GM19467 (cell line): ENCODE data around the gene PER2.

Experiments
- ATAC-seq: cut with Tn5 transposase; IDR thresholded peaks from one replicate; pipeline ENCODE4 v1.9.1; 2021; ENCODE audit warnings: mild to moderate bottlenecking, moderate library complexity; ENCODE audit not compliant: unreplicated experiment

Gene PER2

DNA sequence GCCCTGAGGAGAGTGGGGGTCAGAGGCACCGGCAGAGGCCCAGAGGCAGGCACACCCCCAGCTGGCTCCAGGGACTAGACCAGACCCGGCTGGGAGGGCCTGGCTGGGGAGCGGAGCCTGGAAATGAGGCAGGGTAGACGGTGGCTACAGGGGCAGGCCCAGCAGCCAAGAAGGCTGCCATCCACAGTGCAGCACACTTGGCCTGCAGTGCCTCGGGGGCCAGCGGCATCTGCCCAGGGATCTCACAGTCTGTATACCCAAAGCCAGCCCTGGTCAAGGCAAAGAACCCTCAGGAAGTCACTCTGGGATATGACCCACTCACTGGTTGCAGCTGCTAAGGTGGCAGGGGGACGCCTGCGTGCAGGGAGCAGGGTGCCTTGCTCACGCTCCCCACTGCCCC, 17.8 kb downstream of the PER2 start:
- no peak for ATAC-seq

DNA sequence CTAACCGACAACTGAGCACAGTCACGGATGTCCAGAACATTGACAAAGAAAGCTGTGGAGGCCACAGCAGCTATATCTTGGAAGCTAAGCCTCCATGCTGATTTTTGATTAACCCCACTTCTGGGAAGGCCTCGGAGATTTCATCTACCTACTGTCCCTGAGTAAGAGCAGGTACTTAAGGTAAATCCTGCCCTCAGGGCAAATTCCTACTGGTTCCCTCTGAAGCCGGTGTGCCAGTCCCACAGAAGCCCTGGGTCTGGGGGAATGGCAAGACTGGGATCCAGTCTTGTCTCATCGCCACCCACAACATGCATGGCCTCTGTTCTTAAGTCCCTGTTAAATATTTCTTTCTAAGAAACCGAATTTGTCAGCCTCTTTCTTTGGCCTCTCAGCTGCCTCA, 18.7 kb downstream of the PER2 start:
- no peak for ATAC-seq

DNA sequence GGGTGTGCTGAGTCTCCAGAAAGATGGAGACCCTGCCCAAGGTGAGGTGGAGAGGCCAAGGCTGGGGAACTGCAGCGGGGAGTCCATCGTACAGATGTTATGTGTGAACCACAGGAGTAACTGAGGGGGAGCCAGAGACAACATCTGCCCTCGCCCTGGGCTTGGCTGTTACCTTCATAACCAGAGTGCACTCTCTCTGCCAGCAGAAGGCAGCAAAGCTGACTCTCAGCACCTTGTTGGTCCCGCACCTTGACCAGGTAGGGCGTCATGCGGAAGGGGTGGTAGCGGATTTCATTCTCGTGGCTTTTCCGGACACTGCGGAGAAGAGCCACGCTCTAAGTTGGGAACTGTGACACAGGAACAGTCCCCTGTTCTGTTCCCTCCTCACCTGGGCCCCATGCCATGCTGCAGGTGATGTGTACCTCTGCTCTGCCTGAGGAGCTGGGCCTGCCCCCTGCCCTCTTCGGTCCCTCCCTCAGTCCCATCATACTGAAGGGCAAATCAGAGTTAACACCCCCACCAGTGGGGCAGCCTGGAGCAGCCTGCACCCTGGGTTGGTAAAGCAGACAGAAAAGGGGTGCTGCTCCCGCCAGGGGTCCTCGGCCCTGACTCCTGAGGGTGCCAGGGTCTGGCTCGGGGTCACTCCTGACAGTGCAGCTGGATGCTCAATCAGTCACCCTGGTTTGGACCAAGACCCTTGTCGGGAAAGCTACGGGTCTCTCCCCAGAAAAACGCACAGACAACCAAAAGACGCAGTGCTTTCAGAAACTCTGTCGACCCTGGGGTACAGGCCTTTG, 20.3 kb downstream of the PER2 start:
- ATAC-seq: no peak

DNA sequence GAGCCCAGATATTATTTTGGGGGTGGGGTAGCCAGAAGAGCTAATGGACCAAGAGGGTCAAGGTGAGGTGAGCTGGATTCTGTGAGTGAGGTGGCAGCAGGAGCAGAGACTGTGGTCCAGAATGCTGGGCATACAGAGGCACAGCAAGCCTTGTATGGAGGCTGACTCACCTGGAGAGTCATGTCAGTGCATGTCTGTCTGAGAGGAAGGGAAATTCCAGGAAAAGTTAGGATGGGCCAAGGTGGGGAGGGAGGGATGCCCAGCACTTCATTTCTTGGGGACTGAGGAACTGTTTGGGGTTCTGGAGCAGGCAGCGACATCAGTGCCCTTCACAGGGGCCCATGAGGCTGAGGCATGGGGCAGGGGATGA, 21.1 kb downstream of the PER2 start:
- no peak for ATAC-seq

DNA sequence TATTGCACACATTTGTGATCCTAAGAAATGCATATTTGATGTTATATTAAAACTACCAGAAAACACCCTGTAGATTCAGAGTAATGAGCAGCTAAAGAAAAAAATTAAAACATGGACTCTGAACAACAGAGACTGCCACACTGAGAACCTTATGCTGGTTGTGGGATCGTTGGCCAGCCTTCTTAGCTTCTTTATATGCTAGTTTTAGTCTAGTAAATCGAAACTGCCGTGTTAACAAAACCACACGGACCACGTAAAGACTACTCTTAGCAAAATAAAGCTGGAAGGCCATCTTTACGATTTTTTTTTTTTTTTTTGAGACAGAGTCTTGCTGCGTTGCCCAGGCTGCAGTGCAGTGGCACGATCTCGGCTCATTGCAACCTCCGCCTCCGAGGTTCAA, 22.8 kb downstream of the PER2 start:
- no peak for ATAC-seq

DNA sequence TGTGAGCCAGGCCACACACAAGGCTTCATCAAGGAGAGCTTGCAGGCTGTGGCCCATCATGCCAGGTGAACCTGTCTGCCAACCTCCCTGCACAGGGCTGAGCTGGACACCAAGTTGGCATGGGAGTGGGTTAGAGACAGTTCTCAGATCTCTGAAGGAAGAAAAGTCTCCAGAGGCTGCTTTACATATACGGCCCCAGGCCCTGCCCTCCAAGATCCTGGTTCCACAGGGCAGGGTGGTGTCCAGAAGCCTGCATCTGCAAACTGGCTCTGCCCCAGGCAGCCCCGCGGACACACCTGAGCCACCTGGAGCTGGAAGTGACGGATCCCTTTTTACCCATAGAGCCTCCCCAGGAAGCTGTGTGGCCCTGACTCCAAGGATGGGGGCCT, 24.3 kb downstream of the PER2 start:
- no peak for ATAC-seq

DNA sequence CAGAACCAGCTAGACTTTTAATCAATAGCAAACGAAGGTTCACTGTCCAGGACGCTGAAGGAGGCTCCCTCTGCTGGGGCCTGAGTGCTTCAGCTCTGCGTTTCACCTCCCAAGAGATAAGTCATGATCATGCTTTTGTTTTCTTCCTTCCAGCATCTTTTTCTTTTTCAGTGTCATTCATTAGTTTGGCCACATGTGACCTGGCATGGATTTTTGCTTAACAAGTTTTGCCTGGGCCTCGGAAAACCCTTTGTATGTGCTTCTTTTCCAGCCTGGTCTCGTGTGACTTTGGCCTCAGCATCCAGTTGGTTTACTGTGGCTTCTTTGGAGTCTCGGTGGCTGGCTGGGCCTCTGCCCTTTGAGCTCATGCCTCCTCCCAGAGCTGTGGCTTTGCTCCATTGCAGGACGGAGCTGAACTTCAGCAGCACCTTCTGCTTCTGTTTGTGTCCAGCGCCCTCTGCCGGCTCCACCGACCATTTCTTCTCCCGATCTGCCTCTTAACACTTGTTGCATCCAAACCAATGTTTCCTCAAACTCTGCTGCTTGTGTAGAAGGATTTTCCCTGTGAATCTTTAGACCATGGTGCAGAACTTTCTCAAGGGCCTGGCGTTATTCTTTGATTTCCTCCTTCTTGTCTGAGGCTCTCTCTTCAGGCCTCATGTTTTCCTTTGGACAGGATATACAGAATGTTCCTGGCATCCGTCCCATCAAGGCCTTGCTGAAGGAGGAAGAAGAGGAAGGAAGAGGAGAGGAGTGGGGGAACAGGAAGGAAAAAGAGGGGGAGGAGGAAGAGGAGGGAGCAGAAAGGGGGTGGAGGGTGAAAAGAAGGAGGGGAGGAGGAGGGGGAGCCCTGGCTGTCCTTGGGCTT, 25.0 kb downstream of the PER2 start:
- no peak for ATAC-seq

DNA sequence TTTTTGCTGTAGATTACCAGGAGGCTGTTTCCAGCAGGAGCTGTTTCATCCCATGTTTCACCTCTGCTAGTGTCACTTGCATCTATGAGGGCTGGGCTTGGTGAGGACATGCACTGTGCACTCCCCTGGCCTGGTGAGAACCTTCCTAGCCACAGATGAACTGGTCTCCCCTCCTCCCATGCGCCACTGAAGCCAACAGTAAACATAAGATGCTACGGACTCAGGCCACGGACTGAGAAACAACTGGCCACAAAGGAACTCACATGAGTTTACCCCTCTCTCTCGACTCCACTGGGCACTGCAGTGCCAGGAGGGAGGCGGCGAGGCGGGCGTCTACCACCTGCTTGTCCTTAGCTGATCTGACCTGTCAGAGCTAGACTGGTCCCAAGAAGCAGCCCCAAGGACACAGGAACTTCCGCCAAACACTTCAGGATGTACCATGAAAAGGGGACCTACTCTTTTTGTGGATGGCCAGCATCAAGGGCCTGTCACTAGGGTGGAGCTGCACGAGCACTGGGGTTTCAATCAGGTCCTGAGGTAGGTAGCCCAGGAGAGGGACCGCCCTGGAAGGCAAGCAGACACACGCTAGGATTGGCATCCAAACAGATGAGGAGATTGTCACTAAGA, 25.8 kb downstream of the PER2 start:
- ATAC-seq: no peak

DNA sequence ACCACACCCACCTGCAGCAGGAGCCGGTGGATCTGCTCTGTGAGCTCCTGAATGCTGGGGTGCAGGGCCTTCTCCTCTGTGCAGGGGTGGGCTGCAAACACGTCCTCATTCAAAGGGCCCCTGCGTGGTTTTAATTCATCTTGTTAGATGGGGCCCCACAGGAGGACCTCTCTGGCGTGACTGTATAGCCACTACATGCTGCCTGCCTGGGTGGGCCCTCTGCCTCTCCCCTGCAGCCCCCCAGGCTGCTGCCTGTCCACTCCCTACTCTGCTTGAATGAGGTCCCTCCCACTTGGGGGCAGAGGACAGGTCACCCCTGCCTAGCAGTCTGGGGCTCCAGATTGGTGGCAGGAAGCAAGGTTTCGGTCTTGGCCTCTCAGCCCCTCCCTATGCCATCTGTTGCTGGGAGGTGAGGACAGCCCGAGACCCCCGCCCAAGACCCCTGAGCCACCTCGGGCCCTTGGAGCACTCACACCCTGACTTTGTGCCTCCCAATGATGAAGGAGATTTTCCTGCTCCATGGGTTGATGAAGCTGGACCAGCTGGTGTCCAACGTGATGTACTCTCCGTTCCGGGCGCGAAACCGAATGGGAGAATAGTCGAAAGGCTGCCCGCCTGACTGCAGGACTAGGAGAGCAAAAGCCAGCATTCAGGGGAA, 26.6 kb downstream of the PER2 start:
- ATAC-seq: no peak

DNA sequence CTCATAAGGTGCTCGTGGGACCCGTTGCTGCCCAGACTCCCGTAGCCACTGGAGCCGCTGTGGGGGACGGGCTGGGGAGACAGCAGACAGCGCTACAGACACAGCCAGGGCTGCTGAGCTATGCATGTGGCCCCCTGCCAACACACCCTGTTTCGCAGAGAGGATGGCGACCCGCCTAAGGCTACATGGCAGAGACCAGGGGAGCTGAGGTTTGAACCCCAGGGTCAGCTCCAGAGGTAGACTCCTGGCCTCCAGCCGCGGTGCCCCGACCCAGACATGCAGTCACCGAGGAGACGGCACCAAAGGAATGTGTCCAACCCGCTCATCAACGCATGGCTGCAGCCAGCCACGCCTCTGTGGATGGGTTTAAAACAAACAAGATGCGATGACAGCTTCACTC, 27.5 kb downstream of the PER2 start:
- no peak for ATAC-seq

DNA sequence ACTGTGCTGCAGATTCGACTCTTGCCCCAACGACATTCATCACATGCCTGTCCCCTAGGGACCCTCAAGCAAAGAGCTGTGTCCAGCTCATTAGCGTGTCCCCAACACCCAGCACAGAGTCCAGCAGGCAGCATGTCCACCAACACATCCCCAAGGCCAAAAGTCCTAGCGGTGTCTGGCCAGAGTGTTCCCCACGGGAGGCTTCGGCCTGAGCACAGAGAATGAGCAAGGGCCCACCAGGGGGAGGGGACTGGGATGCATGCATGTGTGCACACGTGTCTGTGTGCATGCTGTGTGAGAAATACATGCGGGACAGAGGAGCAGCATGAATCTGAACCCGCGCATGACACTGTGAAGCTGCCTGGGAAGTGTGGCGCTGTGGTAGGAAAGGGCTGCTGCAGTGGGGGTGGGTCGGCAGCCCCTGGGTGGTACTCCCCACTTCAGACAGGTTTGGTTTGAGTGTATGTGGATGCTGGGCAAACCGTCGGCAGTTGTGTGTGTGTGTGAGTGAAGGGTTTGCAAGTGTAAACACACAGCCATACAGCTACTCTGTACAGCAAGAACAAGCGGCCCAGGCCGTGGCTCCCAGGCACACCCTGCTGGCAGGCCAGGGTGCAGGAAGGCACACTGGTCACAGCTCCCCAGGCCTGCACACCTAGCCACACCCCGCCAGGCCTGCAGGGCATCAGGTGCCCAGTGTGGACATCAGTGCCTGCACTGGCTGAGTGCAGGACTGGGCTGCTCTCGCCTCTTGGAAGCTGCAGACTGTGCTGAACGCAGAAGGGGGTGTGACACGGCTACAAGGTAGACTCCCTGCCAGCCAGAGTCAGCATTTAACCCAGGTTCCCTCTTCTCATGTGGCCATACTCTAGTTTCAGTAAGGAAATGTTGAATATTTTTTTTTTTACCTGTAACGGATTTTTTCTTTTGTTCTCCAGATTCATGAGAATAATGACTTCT, 29.1 kb downstream of the PER2 start:
- no peak for ATAC-seq

DNA sequence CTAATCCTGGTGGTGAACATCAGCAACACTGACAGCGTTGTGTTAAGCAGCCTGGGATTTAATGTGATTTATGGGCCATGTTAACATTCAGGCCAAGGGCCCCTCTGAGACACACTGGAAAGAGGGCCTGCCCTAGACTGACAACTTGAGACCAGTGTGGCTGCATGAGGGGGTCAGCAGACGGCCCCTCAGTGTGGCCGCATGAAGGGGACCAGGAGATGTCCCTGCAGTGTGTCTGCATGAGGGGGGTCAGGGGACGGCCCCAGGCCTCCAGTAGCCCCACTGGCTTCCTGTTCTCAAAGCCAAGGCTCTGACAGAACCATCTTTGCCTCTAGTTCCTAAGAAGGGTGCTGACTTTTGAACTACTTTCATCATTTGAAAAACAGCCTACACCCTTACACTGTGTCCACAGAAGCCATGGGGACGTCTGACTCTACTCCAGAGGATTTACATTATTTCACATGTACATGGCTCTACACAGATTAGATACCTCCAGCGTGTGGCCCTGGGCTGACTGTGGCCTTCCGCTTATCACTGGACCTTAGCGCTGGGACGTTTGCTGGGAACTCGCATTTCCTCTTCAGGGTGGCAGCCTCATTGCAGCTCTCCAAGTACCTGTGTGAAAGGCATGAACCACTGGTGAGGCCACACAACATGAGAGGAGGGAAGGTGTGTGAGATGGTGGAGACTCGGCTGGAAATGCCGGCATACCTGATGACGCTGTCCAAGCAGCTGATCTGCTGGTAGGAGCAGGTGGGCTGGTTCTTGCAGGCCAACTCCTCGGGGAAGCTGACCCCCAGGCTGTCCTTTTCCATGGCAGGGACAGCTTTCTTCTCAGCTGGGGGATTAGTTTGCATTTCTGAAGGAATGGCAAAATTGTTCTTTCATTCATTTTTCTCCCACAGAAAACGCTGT, 30.4 kb downstream of the PER2 start:
- ATAC-seq: no peak

DNA sequence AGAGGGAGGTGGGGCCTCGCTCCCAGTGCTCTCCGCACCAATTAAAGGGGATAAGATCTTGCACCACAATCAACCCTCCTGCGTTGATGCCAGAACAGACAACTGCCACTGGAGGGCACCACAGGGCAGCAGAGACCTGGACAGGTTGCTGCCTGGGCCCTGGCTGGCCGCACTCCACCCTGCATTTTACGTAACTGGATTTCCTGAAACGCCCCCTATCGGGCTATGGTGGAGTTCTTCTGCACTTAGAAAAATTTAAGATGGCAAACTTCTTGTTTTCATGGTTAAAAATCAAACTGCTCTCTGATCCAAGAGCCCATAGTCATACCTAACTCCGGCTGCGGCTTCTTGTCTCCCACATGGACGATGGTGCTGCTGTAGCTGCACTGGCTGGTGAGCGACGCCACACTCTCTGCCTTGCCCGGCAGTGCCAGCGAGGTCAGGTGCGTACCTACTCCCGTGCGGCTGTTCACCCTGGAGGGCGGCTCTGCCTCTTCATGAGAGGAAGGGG, 31.8 kb downstream of the PER2 start:
- ATAC-seq: no peak

DNA sequence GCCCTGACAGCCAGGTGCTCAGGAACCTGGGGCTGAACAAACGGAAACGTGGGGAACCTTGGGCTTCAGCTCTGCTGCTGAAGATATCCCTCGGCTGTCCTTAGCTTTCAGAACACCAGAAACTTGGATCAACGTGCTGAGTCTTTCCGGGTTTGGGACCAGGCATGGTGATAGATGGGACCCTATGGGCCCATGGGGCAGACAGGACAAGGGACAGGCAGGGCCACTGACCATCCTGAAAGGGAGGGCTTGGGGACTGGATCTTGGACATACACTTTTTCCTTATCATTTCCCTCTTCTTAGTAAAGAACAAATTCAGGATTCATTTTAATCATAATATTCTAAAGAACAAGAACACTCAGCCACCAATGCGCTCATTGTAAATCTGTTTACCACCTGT, 32.3 kb downstream of the PER2 start:
- ATAC-seq: no peak

DNA sequence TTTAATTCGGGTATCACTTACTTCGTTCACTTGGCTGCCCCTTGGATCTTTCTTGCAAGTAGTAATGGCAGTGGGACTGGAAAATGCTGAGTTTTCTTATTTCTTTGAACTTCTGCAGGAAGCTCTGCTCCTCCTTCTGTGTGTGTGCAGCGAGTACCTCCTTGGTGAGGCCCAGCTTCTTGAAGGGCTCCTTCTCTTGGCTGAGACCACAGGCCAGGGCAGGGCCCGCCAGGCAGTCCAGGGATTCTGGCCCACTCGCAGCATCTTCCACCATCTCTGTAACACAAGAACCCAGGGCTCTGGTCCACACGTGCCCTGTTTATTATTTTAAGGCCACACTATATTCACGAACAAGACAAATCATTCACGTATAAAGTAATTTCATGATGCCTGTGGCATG, 32.8 kb downstream of the PER2 start:
- ATAC-seq: no peak

DNA sequence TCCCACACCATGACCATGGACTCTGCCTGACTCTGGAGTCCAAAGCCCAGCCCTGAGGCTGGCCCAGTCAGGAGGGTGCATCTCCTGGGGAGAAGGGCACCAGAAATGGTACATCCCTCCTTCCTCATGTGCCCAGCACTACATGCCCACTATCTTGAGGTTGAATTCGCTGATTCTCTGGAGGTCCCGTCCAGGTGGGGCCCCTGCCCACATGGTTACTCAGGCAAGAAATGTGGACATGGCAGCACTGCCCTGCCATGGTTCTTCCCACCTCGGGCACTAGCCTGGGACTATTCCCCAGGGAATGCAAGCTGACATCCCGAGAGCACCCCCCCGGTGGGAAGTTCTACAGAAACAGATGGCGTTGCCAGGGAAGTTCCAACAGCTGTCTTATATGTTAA, 33.3 kb downstream of the PER2 start:
- ATAC-seq: no peak

DNA sequence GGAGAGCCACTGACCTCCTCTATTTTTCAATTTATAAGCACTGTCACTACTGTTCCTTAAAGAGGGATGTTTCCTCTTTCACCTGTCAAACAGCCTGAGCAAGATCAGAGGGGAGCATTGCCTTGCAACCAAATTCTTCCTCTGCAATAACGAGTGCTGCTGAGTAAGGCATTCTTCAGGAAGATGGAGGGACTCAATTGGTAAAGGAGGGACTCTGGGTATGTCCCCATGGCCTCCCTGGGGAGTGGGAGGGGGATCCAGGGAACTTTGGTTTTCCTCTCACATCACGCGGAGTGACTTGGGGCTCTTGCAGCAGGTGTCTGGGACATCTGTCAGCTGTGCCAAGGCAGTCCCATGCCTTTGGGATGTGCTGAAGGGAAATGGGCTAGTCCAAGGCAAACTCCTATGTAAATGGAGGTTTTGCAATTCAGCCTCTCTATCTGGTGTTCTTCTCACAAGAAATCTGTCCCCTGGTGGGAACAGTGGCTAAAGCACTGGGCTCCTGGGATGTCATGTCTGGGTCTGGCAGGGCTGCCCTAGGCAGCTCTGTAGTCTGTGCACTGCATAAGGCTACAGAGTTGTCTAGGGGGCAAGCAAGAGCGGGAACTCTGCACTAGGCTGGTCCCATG, 34.2 kb downstream of the PER2 start:
- no peak for ATAC-seq

DNA sequence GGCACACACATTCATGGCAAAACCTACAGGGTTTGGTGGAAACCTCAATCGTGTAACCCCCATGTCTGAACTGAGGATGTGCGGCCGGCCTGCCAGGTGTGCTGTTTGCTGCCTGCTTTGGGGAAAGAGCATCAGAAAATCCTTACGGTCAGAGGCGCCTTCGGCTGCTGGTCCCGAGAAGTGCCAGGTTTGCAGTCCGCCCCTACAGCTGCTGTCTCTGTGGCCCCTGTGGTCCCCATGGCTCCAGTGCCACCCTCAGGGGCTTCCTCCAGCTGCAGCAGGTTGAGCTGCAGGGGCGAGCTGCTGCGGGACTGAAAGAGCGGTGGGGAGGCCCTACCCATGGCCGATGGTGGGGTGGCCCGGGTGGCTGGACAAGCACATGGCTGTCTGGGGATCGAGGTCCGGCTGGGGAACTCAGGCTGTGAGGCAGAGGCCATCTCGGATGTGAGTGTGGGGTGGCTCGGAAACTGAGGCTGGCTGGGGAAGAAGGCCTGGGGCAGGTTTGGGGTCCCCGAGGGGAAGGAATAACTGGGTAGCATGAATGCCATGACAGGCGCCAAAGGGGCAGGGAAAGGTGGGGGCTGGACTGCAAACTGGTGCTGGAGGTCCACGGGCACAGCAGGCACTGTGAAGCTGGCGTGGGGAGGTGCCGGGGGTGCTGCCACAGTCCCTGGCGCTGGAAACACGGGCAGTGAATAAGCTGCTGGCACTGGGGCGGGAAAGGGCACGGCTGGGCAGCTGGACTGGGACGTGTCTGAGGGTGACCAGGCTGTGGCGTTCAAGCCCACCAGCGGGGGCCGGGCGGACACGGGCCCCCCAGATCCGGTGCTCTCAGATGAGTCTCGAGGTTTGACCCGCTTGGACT, 35.4 kb downstream of the PER2 start:
- no peak for ATAC-seq
